PC-9 (cell line): ENCODE measurements around the gene CST6. TPM values are rescaled to one million over a fixed set of nuclear protein-coding genes. Genes with fewer than 3 reads are reported as not detected.
A peak's percentile ranks its signal among the peaks of the same experiment; 100 is the strongest.

ENCODE experiments used
- BruUV-seq: library from RNA; stranded (reverse); fragments of 400-500 nt; replicated peaks from 2 replicates; lab custom pipeline; 2021; lab: Mats Ljungman, UMichigan
- CTCF ChIA-PET: fragments of 300-600 bp; sonication (Branson Sonifier 250); formaldehyde crosslinking; loops from one replicate; lab custom pipeline; 2022; ENCODE audit warnings: antibody characterized with exemption; lab: Charles Lee
- POLR2A ChIA-PET: fragments of 300-600 bp; sonication (Branson Sonifier 250); formaldehyde crosslinking; loops from one replicate; lab custom pipeline; 2022; ENCODE audit warnings: antibody characterized with exemption; ENCODE audit not compliant: unreplicated experiment; lab: Charles Lee
- DNase-seq, 2 experiments: peaks; one replicate each; pipeline versions ENCODE4 v3.0.0 to v3.0.0-alpha.2; 2015 to 2022; ENCODE audit warnings: mixed read lengths in 1 of 2
- H2AFZ ChIP-seq: fragments of 200-600 bp; sonication (generic); 2 replicates; pipeline ENCODE4 v1.8.1; 2017; ENCODE audit warnings: antibody characterized with exemption
- H3F3A ChIP-seq: fragments of 200-600 bp; sonication (generic); 2 replicates; pipeline ENCODE4 v1.8.1; 2017; ENCODE audit warnings: antibody characterized with exemption, mild to moderate bottlenecking, low read depth; ENCODE audit not compliant: insufficient read depth
- H3K27ac ChIP-seq: fragments of 200-600 bp; sonication (generic); 2 replicates; pipeline ENCODE4 v1.6.1; 2016; ENCODE audit warnings: mixed run types
- H3K27me3 ChIP-seq: fragments of 200-600 bp; sonication (generic); 2 replicates; pipeline ENCODE4 v1.6.1; 2016; ENCODE audit warnings: low read depth, mixed run types; ENCODE audit not compliant: insufficient read depth
- H3K36me3 ChIP-seq: fragments of 200-600 bp; sonication (generic); 2 replicates; pipeline ENCODE4 v1.6.1; 2016; ENCODE audit warnings: low read depth, mixed run types
- H3K4me1 ChIP-seq: fragments of 200-600 bp; sonication (generic); replicated peaks from 2 replicates; pipeline ENCODE4 v1.6.1; 2016; ENCODE audit warnings: mixed run types; ENCODE audit not compliant: insufficient read depth
- H3K4me2 ChIP-seq: fragments of 200-600 bp; sonication (generic); 2 replicates; pipeline ENCODE4 v1.6.1; 2017; ENCODE audit warnings: mixed run types
- H3K4me3 ChIP-seq: fragments of 200-600 bp; sonication (generic); 2 replicates; pipeline ENCODE4 v1.6.1; 2016; ENCODE audit warnings: mixed run types
- H3K79me2 ChIP-seq: fragments of 200-600 bp; sonication (generic); 2 replicates; pipeline ENCODE4 v1.6.1; 2017; ENCODE audit warnings: low read depth, mixed run types
- H3K9me2 ChIP-seq: fragments of 200-600 bp; sonication (generic); 2 replicates; pipeline ENCODE4 v1.8.1; 2017; ENCODE audit warnings: mild to moderate bottlenecking; ENCODE audit not compliant: insufficient read depth
- H3K9me3 ChIP-seq: fragments of 200-600 bp; sonication (generic); 2 replicates; pipeline ENCODE4 v1.8.1; 2016; ENCODE audit warnings: low read depth; ENCODE audit not compliant: insufficient read depth
- H4K20me1 ChIP-seq: fragments of 200-600 bp; sonication (generic); 2 replicates; pipeline ENCODE4 v1.8.1; 2017; ENCODE audit not compliant: insufficient read depth
- EZH2 ChIP-seq: fragments of 200-600 bp; sonication (generic); IDR thresholded peaks from 2 replicates; pipeline ENCODE4 v1.8.0; 2017; ENCODE audit warnings: antibody characterized with exemption, low read depth
- intact Hi-C: fragments of 100-400 bp; cut with micrococcal nuclease; formaldehyde crosslinking; loops from one replicate; pipeline ENCODE4 v1.10.0; 2022; ENCODE audit not compliant: unreplicated experiment
- total RNA-seq: library from RNA; stranded (reverse); gene quantifications from 2 replicates; pipeline ENCODE4 v1.2.3, GENCODE V29; 2021
- TF ChIP-seq, protein P1 (sequence below): fragments of 200-600 bp; sonication (generic); conservative IDR thresholded peaks from 2 replicates; pipeline ENCODE4 v1.6.1; 2017; ENCODE audit warnings: mixed run types, antibody characterized with exemption, mild to moderate bottlenecking, moderate library complexity

The CST6 gene
- total RNA-seq, 1 experiment from 2014 or later: 52.0 TPM

GRCh38 chr11:66048547-66049323 lies 36.9 kb downstream of the CST6 start, which contains the start of gene GAL3ST3:
GAL3ST3 (minus strand) TSS chr11:66049161; CDS start chr11:66045415, 3,746 bp downstream.
- CTCF ChIA-PET: no interaction called here
- TF ChIP-seq EZH2: no peak
- TF ChIP-seq, protein P1, sequence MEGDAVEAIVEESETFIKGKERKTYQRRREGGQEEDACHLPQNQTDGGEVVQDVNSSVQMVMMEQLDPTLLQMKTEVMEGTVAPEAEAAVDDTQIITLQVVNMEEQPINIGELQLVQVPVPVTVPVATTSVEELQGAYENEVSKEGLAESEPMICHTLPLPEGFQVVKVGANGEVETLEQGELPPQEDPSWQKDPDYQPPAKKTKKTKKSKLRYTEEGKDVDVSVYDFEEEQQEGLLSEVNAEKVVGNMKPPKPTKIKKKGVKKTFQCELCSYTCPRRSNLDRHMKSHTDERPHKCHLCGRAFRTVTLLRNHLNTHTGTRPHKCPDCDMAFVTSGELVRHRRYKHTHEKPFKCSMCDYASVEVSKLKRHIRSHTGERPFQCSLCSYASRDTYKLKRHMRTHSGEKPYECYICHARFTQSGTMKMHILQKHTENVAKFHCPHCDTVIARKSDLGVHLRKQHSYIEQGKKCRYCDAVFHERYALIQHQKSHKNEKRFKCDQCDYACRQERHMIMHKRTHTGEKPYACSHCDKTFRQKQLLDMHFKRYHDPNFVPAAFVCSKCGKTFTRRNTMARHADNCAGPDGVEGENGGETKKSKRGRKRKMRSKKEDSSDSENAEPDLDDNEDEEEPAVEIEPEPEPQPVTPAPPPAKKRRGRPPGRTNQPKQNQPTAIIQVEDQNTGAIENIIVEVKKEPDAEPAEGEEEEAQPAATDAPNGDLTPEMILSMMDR: no peak
- Histone ChIP-seq H3K36me3 (no peaks in the 10 kb centered on the region), H4K20me1 (peaks cover 9% of the 10 kb centered on the region; the same call in 1 of the 2 replicates), H2AFZ (no peak within 1 kb of the TSS), H3K9me3 (no peaks in the 10 kb centered on the region), H3K4me1 (peaks cover 17% of the 10 kb centered on the region), H3K9me2 (no peaks in the 10 kb centered on the region), H3K27me3 (no peaks in the 10 kb centered on the region), H3K4me2 (no peak within 1 kb of the TSS), H3K79me2 (peaks cover 16% of the 10 kb centered on the region), H3F3A (peaks cover 25% of the 10 kb centered on the region), H3K4me3 (no peak within 1 kb of the TSS), H3K27ac (no peak within 1 kb of the TSS)
- BruUV-seq: no TSS peak
- intact Hi-C loops: no loop called here
- no peak for DNase-seq
- POLR2A ChIA-PET: no interaction called here

- Histone ChIP-seq H3F3A (peaks cover 27% of the 10 kb centered on the region), H3K79me2 (peaks cover 36% of the 10 kb centered on the region), H3K27me3 (no peaks in the 10 kb centered on the region), H2AFZ (peak overlapping the region; percentile 97), H3K4me2 (peak overlapping the region; percentile 96), H3K36me3 (peaks cover 16% of the 10 kb centered on the region), H3K4me3 (peak overlapping the region; percentile 99; the same call in 1 of the 2 replicates), H3K27ac (peak overlapping the region; percentile 75), H4K20me1 (peaks cover 11% of the 10 kb centered on the region; the same call in 1 of the 2 replicates), H3K9me3 (no peaks in the 10 kb centered on the region), H3K4me1 (peaks cover 20% of the 10 kb centered on the region), H3K9me2 (no peaks in the 10 kb centered on the region)
- no TSS peak for BruUV-seq
- ChIA-PET CTCF (interaction anchor here (0.6 kb wide), 5 partner anchors 12 to 369 kb away, joined by 3 to 9 read pairs (median 4); partner anchors contain the start of gene FIBP), POLR2A (interaction anchor here (0.7 kb wide), 2 partner anchors 338 to 759 kb away, joined by 5 read pairs; no protein-coding TSS in a partner anchor)
- intact Hi-C loops: loop anchor here (5.0 kb wide), 1 partner anchor 478 kb away; the partner anchor contains the start of genes FAM89B and ZNRD2
- no peak for TF ChIP-seq EZH2
- TF ChIP-seq, protein P1: no peak
- no peak for DNase-seq
Observed at GRCh38 chr11:66050581-66051231, 38.9 kb downstream of the CST6 start.

DNA sequence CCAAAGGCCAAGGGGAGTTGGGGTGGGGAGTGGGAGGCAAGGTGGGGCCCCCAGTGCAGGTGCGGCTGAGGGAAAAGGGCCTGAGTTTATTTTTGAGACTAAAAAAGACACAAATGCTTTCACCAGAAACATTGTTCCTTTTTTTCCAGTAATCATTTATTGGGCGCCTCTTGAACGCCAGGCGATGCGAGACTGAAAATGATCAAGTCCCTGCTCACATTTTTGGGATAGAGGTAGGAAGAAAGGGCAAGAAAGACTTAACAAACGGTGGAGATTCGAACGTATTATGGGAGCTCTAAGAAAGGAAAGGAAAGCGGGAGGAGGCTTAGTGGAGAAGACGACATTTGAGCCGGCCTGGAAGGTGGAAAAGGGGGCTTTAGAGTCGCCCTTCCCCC lies 39.6 kb downstream of the CST6 start:
- H3K27me3 ChIP-seq: no peaks in the 10 kb centered on the region
- H3F3A ChIP-seq: peaks cover 28% of the 10 kb centered on the region
- TSS peak; percentile 99 for BruUV-seq
- no peaks in the 10 kb centered on the region for H3K9me3 ChIP-seq
- peak overlapping the region; percentile 96 for H3K4me2 ChIP-seq
- peaks cover 11% of the 10 kb centered on the region; the same call in 1 of the 2 replicates for H4K20me1 ChIP-seq
- peaks cover 20% of the 10 kb centered on the region for H3K4me1 ChIP-seq
- H3K36me3 ChIP-seq: peaks cover 22% of the 10 kb centered on the region
- H2AFZ ChIP-seq: peak overlapping the region; percentile 97
- H3K9me2 ChIP-seq: no peaks in the 10 kb centered on the region
- POLR2A ChIA-PET: interaction anchor here (0.6 to 0.7 kb wide), 6 partner anchors 14 to 338 kb away, joined by 4 to 11 read pairs (median 6); partner anchors contain the start of gene CATSPER1
- peaks cover 38% of the 10 kb centered on the region for H3K79me2 ChIP-seq
- TF ChIP-seq, protein P1: no peak
- no peak for TF ChIP-seq EZH2
- intact Hi-C loops: loop anchor here (5.0 kb wide), 1 partner anchor 479 kb away; the partner anchor contains the start of genes FAM89B and ZNRD2
- CTCF ChIA-PET: interaction anchor here (0.6 kb wide), 3 partner anchors 29 to 163 kb away, joined by 3 to 9 read pairs (median 4); partner anchors contain the start of gene FIBP
- H3K4me3 ChIP-seq: peak overlapping the region; percentile 99
- no peak for DNase-seq
- peak overlapping the region; percentile 75 for H3K27ac ChIP-seq
